ENCODE data around the gene CTNNAL1. TPM values are rescaled to one million over a fixed set of nuclear protein-coding genes. Genes with fewer than 3 reads are reported as not detected.

Gene CTNNAL1
- total and polyA plus RNA-seq, 2 of the 8 experiments (the other 6 are each of a cell fraction or from before 2014, with no cell fraction given): 23.2 to 66.1 TPM

DNA sequence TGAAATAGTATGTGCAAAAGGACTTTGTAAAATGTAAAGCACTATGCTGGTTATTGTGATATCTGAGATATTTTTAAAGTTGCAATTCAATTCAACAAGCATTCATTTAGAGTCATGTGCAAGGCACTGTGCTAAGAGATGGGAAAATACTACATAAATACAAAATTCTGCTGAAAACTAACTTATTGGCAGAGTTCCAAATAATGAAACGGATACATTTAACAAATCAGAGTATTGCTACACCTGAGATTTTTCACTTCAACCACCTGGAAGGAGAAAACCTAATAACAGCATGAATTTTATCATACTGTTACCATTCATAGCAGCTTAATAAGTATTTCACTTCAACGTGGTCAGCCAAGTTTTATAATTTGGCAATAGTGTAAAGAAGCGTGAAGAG, 6.1 kb upstream of the CTNNAL1 start (continued):
- TF ChIP-seq GTF2F1 (IDR thresholded peaks at IDR 0.05; ENCODE audit: borderline replicate concordance, low read depth, low read length) (no peak), RAD21 (IDR thresholded peaks at IDR 0.05 in 1 of 2, conservative IDR thresholded peaks at IDR 0.05 in 1 of 2; ENCODE audit: low read depth in 2 of 2, low read length in 2 of 2) (no peak), POLR2AphosphoS5 (IDR thresholded peaks at IDR 0.05; ENCODE audit: low read depth, low read length) (no peak)
